Cardiac muscle cell (in vitro differentiated cells and primary cell): ENCODE measurements around the gene GLT8D2. TPM values are rescaled to one million over a fixed set of nuclear protein-coding genes. Genes with fewer than 3 reads are reported as not detected.

Experiments
- DNase-seq, 2 donors: peaks; one replicate each; pipeline versions ENCODE4 v3.0.0 to v3.0.0-alpha.2; 2010 to 2017; ENCODE audit warnings: low read depth in 1 of 2, low spot score in 1 of 2
- H3K27ac ChIP-seq: fragments of 200-600 bp; sonication (generic); 2 replicates; pipeline ENCODE4 v1.5.1; 2016
- H3K27me3 ChIP-seq: fragments of 200-600 bp; sonication (generic); 2 replicates; pipeline ENCODE4 v1.6.0; 2016; ENCODE audit warnings: control low read depth
- H3K36me3 ChIP-seq: fragments of 200-600 bp; sonication (generic); 2 replicates; pipeline ENCODE4 v1.5.1; 2016; ENCODE audit warnings: control low read depth
- H3K4me1 ChIP-seq: fragments of 200-600 bp; sonication (generic); 2 replicates; pipeline ENCODE4 v1.8.1; 2017; ENCODE audit warnings: low read depth, mild to moderate bottlenecking, mixed run types
- H3K4me3 ChIP-seq: fragments of 200-600 bp; sonication (generic); 2 replicates; pipeline ENCODE4 v1.5.1; 2016; ENCODE audit warnings: mild to moderate bottlenecking
- H3K9me3 ChIP-seq: fragments of 200-600 bp; sonication (generic); 2 replicates; pipeline ENCODE4 v1.5.1; 2017; ENCODE audit warnings: low read depth, mild to moderate bottlenecking, control low read depth
- polyA plus RNA-seq: library from polyadenylated mRNA; unstranded; fragments of >200 nt; fragmentation: Nextera tagmentation; extraction: Ambion mirVana; gene quantifications from 2 replicates; pipeline ENCODE4 v1.2.1, GENCODE V29; 2016
- total RNA-seq: library from RNA; depleted of rRNA; stranded (reverse); fragments of >200 nt; gene quantifications from 2 replicates; pipeline ENCODE4 v1.2.3, GENCODE V29; 2016
- TF ChIP-seq, protein P1 (sequence below): IDR thresholded peaks from 2 replicates; pipeline ENCODE4 v1.5.1; 2012; ENCODE audit warnings: low read depth, mild to moderate bottlenecking, low read length

GLT8D2 gene
- total and polyA plus RNA-seq, 2 experiments from 2014 or later = 5.9 to 6.3 TPM

DNA sequence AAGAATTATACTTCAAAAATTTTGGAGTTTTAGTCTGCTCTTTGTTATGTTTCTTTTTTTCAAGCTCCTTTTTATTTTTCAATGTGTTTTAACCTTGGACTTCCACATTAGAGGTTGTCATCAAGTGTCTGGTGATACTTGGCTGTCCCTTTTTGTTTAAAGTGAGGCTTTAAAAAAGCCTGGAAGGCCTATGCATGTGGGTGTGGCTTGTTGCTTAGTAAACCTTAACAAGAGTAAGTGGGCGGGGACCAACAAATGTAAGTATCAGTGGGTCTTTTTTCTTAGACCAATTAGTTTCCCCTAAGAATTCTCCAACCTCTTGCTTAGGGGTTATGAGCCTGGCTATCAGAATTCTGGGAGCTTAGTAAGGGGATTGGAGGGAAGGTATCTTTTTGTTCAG is 40.7 kb upstream of the GLT8D2 start:
- peaks cover 41% of the 10 kb centered on the region for H3K36me3 ChIP-seq
- no peaks in the 10 kb centered on the region for H3K9me3 ChIP-seq
- DNase-seq = peak in 1 of 2 donors; percentile 34
- no peaks in the 10 kb centered on the region for H3K4me1 ChIP-seq
- H3K27ac ChIP-seq = peak overlapping the region; percentile 83
- H3K27me3 ChIP-seq = no peaks in the 10 kb centered on the region
- no peak overlapping the region for H3K4me3 ChIP-seq
- TF ChIP-seq, protein P1, sequence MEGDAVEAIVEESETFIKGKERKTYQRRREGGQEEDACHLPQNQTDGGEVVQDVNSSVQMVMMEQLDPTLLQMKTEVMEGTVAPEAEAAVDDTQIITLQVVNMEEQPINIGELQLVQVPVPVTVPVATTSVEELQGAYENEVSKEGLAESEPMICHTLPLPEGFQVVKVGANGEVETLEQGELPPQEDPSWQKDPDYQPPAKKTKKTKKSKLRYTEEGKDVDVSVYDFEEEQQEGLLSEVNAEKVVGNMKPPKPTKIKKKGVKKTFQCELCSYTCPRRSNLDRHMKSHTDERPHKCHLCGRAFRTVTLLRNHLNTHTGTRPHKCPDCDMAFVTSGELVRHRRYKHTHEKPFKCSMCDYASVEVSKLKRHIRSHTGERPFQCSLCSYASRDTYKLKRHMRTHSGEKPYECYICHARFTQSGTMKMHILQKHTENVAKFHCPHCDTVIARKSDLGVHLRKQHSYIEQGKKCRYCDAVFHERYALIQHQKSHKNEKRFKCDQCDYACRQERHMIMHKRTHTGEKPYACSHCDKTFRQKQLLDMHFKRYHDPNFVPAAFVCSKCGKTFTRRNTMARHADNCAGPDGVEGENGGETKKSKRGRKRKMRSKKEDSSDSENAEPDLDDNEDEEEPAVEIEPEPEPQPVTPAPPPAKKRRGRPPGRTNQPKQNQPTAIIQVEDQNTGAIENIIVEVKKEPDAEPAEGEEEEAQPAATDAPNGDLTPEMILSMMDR = no peak

DNA sequence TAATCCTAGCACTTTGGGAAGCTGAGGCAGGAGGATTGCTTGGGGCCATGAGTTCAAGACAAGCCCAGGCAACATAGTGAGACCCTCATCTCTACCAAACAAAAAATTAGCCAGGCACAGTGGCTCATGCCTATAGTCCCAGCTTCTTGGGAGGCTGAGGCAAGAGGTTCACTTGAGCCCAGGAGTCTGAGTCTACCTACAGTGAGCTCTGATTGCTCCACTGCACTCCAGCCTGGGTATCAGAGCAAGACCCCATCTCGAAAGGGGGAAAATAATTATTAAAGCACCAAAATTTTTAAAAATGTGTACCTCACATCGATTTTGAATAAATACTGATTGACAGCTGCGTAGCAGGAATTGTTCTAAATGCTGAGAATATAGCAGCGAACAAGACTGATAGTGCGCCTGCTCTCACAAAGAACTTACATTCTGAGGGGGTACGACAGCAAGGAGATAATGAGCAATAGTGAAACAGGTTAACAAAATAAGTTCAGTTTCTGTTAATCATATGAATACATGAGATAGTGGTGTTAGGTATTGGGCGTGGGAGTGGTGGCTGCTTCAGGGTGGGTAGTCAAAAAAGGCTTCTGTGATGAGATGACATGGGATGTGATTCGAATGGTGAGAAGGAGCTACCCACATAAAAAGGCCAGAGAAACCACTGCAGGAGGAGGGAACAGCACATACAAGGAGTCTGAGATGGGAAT is 33.9 kb upstream of the GLT8D2 start:
- Histone ChIP-seq H3K9me3 (no peaks in the 10 kb centered on the region), H3K4me3 (no peak overlapping the region), H3K27me3 (no peaks in the 10 kb centered on the region), H3K27ac (no peak overlapping the region), H3K36me3 (peaks cover 23% of the 10 kb centered on the region), H3K4me1 (peaks cover 4% of the 10 kb centered on the region)
- DNase-seq = no peak
- TF ChIP-seq, protein P1 = no peak

GRCh38 chr12:104080764-104081163 is 30.8 kb upstream of the GLT8D2 start:
- H3K27ac ChIP-seq = no peak overlapping the region
- H3K36me3 ChIP-seq = peaks cover 10% of the 10 kb centered on the region
- DNase-seq = no peak
- H3K4me3 ChIP-seq = no peak overlapping the region
- no peaks in the 10 kb centered on the region for H3K9me3 ChIP-seq
- H3K4me1 ChIP-seq = peaks cover 4% of the 10 kb centered on the region
- TF ChIP-seq, protein P1 = no peak
- no peaks in the 10 kb centered on the region for H3K27me3 ChIP-seq

DNA sequence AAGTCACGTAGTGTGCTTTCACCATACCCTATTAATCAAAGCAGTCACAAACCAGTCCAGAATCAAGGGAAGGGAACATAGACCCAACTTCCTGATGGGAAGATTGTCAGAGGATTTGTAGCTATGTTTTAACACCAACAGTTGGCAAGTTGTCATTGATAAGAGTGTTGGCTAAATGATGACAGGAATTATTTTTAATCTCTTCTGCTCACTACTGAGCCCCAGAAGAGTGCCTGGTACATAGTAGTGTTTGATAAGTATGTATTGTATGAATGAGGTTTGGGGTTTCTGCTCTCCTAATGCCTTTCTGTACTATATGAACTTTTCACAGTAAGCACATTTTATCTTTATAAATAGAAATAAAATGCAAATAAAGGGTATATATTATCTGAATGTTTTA is 29.0 kb upstream of the GLT8D2 start:
- no peak overlapping the region for H3K4me3 ChIP-seq
- no peaks in the 10 kb centered on the region for H3K9me3 ChIP-seq
- H3K27ac ChIP-seq = no peak overlapping the region
- peaks cover 4% of the 10 kb centered on the region for H3K4me1 ChIP-seq
- no peaks in the 10 kb centered on the region for H3K27me3 ChIP-seq
- DNase-seq = no peak
- peaks cover 10% of the 10 kb centered on the region for H3K36me3 ChIP-seq
- TF ChIP-seq, protein P1 = no peak

DNA sequence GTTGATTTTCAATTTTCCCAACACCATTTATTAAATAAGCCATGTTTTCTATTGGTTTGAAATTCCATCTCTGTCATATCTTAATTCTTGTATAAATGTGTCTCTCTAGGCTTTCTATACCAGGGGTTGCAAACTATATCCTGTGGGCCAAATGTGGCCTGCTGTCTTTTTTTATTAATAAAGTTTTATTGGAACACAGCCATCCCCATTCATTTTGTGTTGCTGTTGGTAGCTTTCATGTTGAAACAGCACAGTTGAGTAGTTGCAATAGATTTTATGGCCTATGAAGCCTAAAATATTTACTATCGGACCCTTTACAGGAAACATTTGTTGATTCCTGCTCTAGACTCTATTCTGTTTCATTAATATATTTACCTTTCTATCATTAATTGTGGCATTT is 23.7 kb upstream of the GLT8D2 start:
- Histone ChIP-seq H3K36me3 (peaks cover 11% of the 10 kb centered on the region), H3K4me3 (no peak overlapping the region), H3K4me1 (no peaks in the 10 kb centered on the region), H3K9me3 (no peaks in the 10 kb centered on the region), H3K27ac (no peak overlapping the region), H3K27me3 (no peaks in the 10 kb centered on the region)
- no peak for DNase-seq
- TF ChIP-seq, protein P1 = no peak

DNA sequence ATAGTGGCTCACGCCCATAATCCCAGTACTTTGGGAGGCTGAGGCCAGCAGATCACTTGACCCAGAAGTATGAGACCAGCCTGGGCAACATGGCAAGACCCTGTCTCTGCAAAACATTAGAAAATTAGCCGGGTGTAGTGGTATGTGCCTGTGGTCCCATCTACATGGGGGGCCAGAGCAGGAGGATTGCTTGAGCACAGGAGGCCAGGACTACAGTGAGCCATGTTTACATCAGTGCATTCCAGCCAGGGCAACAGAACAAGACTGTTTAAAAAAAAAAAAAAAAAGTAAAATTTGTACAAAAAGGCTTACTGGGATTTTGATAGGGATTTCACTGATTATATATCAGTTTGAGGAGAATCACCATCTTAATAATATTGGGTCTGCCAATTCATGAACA is 22.1 kb upstream of the GLT8D2 start:
- Histone ChIP-seq H3K27me3 (no peaks in the 10 kb centered on the region), H3K9me3 (no peaks in the 10 kb centered on the region), H3K27ac (no peak overlapping the region), H3K36me3 (peaks cover 18% of the 10 kb centered on the region), H3K4me3 (no peak overlapping the region), H3K4me1 (no peaks in the 10 kb centered on the region)
- no peak for DNase-seq
- TF ChIP-seq, protein P1 = no peak
